Peyer's patch (tissue), 4 donors: ENCODE data around the gene GRIK4.

Experiments
- CTCF ChIP-seq, 6 experiments: fragments of 450-650 bp in 4 of 6; fragments of 200-600 bp in 2 of 6; sonication (generic) in 1 of 6; IDR thresholded peaks; one replicate each; pipeline ENCODE4 v1.5.1; 2017 to 2019; ENCODE audit warnings: antibody characterized with exemption in 6 of 6, mild to moderate bottlenecking in 3 of 6, moderate library complexity in 1 of 6
- POLR2A ChIP-seq, 2 donors: fragments of 450-650 bp; IDR thresholded peaks; one replicate each; pipeline ENCODE4 v1.5.1; 2017; ENCODE audit warnings: antibody characterized with exemption in 2 of 2, mild to moderate bottlenecking in 2 of 2, moderate library complexity in 2 of 2

GRCh38 chr11:120998581-120998980, 487.0 kb downstream of the GRIK4 start:
- no peak for TF ChIP-seq CTCF (IDR thresholded peaks at IDR 0.05)
- TF ChIP-seq POLR2A (IDR thresholded peaks at IDR 0.05) = no peak
